ENCODE data around the gene TMEM151A.
"Not testable (repeated sequence)": the region's sequence is repeated elsewhere in the genome, so short reads cannot be mapped to it uniquely, and the experiment has no call there.

TMEM151A gene

GRCh38 chr11:66267379-66268243 lies 24.1 kb upstream of the TMEM151A start:
- DNase-seq, result peak; percentile 49

DNA sequence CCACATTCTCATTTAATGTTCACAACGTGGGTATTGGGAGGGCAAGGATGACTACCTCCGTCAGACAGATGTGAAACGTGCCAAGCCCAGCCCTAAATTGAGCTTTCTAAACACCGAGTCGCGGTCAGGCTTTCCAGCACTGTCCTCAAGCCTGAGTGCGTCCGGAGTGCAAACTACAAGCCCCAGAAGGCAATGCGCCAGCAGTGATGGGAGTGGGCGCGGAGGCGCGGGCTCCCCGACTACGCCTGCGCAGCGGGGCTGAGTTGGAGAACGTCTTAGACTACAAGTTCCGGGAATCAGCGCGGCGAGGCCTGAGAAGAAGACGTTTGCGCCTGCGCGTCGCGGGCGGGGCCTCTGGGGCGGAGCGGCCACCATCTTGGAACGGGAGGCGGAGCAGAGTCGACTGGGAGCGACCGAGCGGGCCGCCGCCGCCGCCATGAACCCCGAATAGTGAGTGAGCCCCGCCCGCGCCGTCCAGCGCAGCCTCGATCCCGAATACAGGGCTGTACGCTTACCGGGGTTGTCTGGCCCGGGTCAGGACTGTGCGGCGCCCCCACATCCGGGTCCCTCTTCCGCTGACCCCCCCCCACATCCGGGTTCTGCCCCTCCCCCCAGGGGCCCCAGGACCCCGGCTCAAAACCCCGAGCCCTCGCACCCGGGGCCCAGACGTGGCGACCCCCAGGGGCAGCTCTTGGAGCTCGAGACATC lies 23.3 kb upstream of the TMEM151A start, which contains the start of gene RAB1B:
Gene RAB1B (plus strand): TSS at position 396 of the 708 bp plus-strand sequence. CDS start 41 bp downstream, at position 437.
- peak; percentile 99 for DNase-seq

GRCh38 chr11:66268952-66269905 lies 22.5 kb upstream of the TMEM151A start:
- no peak for DNase-seq

DNA sequence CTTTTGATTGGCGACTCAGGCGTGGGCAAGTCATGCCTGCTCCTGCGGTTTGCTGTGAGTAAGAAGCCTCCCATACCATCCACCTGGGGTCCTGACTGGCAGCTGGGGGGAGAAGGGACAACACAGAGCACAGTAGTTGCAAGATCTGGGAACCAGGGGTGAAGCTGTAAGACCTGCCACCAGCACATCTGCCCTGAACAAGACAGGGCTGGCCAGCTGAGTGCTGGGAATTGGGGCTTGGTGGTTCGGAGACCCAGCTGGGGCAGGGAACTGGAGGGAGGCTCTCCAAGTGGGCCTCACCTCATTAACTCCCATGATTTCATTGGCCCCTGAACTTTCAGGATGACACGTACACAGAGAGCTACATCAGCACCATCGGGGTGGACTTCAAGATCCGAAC lies 19.9 kb upstream of the TMEM151A start:
- DNase-seq, result no peak

DNA sequence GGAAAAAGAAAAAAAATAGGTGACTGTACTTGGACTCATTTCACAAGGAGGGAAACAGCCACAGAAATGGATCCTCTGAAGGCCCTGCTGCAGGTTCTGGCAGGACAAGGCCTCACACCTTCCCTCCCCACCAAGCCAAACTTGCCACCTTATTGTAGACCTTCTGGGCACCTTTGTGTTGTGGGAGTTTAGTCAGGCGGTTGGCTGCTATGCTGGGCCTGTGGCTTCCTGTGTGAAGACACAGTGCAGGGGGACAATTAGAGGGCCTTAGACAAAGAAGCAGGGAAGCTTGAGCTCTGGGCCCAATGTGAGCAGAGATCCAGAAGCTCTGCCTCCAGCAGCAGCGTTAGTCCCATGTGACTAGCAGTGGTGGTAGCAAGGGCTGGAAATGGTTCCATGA lies 19.1 kb upstream of the TMEM151A start:
- DNase-seq, result no peak

DNA sequence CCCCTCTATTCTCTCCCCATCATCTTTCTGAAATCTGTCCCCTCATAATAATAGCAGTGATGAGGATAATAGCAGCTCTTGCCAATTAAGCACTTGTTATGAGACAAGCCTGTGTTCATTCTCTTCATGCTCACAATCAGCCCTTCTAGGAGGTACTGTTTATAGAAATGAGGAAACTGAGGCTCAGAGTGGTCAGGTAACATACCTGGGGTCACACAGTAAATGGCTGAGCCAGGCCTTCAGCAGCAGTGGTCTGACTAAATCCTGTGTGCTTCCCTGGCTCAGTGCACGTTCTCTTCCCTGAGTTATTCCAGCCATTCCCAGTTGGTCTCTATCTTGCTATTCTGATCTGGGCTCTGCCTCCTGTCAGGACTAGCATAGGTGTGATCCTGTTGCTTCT lies 17.5 kb upstream of the TMEM151A start:
- DNase-seq, result no peak

- no peak for DNase-seq
These were observed 16.3 kb upstream of the TMEM151A start for GRCh38 chr11:66275396-66275795.

DNA sequence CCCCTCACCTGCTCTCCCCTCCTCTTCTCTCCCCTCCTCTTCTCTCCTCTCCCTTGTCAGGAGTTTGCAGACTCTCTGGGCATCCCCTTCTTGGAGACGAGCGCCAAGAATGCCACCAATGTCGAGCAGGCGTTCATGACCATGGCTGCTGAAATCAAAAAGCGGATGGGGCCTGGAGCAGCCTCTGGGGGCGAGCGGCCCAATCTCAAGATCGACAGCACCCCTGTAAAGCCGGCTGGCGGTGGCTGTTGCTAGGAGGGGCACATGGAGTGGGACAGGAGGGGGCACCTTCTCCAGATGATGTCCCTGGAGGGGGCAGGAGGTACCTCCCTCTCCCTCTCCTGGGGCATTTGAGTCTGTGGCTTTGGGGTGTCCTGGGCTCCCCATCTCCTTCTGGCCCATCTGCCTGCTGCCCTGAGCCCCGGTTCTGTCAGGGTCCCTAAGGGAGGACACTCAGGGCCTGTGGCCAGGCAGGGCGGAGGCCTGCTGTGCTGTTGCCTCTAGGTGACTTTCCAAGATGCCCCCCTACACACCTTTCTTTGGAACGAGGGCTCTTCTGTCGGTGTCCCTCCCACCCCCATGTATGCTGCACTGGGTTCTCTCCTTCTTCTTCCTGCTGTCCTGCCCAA lies 15.6 kb upstream of the TMEM151A start:
- DNase-seq, result no peak

DNA sequence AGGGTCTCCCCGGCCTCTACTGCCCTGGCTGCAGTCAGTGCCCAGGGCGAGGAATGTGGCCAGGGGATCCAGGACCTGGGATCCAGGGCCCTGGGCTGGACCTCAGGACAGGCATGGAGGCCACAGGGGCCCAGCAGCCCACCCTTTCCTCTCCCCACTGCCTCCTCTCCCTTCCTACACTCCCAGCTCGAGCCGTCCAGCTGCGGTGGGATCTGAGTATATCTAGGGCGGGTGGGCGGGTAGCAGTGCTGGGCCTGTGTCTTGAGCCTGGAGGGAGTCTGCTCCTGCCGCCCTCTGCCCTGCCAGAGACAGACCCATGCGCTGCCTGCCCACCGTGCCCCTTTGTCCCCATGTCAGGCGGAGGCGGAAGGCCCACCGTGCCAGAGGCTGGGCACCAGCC lies 15.1 kb upstream of the TMEM151A start:
- not testable (repeated sequence) for DNase-seq

DNA sequence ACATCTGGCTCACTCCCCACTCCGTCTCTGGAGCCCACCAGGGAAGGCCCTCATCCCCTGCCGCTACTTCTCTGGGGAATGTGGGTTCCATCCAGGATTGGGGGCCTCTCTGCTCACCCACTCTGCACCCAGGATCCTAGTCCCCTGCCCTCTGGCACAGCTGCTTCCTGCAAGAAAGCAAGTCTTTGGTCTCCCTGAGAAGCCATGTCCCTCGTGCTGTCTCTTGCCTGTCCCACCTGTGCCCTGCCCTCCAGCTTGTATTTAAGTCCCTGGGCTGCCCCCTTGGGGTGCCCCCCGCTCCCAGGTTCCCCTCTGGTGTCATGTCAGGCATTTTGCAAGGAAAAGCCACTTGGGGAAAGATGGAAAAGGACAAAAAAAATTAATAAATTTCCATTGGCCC lies 14.6 kb upstream of the TMEM151A start:
- DNase-seq, result not testable (repeated sequence)

GRCh38 chr11:66277471-66278362 lies 14.0 kb upstream of the TMEM151A start, which contains the start of gene CNIH2:
Gene CNIH2, plus strand, starts transcription at chr11:66278175. Its CDS starts 282 bp downstream, at chr11:66278457.
- DNase-seq, result no peak

DNA sequence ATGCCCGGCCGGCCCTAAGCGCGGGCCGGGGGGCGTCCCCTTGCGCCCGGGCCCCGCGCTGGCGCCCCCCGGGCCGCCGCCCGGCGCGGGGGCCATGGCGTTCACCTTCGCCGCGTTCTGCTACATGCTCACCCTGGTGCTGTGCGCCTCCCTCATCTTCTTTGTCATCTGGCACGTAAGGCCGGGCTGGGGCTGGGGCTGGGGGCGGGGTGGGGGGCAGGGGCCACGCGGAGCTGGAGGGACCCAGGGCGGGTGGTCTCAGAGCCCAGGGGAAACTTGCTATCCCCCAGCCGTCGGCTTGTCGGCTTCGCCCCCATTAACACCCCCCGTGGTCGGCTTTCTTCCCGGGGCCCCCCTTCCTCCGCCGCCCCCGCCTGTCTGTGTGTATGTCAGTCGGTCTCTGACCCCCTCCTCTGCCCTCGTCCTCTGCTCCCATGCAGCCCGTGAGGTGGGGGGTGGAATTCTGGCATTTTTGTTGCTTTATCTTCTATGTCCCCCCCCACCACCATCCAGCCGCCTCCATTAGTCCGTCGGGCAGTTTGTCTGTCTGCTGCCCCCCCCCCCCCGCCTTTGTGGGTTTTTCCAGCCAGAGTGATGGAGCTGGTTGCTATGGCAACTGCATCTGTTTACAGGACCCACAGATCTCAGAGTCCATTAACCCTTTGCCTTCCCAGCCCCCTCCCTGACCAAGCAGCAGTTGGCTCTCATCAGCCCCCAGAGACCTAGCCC lies 13.2 kb upstream of the TMEM151A start:
- DNase-seq, result no peak

- no peak for DNase-seq
These were observed 12.5 kb upstream of the TMEM151A start for GRCh38 chr11:66279092-66279734.

GRCh38 chr11:66280428-66280827 lies 11.3 kb upstream of the TMEM151A start:
- no peak for DNase-seq

DNA sequence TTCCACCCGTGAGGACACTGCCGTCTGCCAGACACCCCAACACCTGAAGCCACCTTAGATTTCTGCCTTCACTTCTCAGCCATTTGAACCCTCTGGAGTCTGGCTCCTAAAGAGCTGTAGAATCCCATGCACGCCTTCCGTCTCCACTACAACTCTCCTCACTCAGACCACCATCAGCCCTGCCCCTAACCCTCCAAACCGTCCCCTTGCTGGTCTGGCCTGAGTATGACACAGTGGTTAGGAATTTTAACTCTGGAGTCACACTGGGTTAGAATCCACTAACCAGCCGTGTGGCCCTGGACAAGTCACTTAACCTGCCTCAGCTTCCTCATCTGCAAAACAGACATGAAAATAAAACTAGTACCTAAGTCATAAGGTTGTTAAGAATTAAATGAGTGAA lies 10.7 kb upstream of the TMEM151A start:
- DNase-seq, result no peak

DNA sequence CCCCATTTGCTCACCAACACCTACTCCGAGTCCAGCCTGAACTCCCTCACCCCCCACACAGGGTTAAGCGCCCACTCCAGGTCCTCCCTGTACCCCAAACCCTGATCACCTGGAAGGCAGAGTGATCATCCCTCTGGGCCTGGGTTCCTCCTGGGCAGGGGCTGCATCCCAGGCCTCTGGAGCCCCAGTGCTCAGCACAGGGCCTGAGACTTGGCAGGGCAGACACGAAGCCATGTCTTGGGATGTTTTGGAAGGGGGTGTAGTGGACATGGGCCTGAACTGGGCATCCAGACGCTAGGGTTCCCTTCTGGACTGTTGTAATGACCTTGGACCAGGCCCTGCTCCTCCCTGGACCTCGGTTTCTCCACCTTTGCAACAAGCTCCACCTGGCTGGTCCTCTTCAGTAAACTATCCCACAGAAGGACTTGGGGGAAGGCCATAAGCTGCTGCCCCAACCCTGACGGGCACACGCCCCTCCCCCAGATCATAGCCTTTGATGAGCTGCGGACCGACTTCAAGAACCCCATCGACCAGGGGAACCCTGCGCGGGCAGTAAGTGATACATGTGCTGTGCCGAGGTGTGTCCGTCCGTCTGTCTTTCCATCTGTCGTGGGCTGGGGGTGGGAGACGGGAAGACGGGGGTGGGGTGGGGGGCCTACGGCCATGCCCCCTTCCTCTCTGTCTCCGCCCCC lies 9.8 kb upstream of the TMEM151A start:
- DNase-seq, result no peak

DNA sequence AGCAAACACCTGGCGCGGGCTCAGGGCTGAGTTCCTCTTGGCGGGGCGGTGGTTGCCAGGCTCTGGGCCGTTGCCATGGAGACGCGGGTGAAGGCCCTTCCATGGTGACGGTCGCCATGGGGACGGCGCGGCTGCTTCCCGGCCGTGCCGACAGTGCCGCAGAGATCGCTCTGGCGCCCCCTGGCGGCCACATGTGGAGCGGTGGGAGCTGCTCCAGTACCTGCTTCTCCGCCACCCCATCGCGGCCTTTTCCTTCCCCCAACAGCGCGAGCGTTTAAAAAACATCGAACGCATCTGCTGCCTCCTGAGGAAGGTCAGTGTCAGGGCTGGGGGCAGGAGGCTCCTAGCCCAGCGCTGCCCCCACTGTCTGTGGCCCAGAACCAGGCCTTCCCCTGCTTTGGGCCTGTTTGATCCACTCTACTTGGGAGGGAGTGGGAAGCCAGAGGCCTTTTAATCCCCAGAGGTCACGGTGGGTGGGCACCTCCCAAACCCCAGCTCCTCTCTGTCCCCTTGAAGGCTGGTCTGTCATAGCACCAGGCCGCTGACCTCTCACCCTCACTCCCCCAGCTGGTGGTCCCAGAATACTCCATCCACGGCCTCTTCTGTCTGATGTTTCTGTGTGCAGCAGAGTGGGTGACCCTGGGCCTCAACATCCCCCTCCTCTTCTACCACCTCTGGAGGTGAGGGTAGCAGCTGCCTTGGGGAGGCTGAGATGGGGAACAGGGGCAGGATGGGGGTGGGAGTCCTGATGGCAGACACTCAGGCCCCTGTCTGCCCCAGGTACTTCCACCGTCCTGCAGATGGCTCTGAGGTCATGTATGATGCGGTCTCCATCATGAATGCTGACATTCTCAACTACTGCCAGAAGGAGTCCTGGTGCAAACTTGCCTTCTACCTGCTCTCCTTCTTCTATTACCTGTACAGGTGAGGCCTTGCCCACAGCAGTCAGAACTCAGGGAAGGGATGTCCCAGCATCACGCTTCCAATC lies 8.9 kb upstream of the TMEM151A start:
- DNase-seq, result peak; percentile 87

Data from DMS153 (cell line).